CD4-positive, alpha-beta T cell treated with Interleukin-4 for 1 hour (primary cell): ENCODE results near the gene RABGGTB.
A peak's percentile ranks its signal among the peaks of the same experiment; 100 is the strongest.
"Not testable (repeated sequence)": the region's sequence is repeated elsewhere in the genome, so short reads cannot be mapped to it uniquely, and the experiment has no call there.

Experiments
- DNase-seq, 2 donors: peaks; one replicate each; pipeline ENCODE4 v3.0.0-alpha.2; 2020 to 2022

RABGGTB gene

DNA sequence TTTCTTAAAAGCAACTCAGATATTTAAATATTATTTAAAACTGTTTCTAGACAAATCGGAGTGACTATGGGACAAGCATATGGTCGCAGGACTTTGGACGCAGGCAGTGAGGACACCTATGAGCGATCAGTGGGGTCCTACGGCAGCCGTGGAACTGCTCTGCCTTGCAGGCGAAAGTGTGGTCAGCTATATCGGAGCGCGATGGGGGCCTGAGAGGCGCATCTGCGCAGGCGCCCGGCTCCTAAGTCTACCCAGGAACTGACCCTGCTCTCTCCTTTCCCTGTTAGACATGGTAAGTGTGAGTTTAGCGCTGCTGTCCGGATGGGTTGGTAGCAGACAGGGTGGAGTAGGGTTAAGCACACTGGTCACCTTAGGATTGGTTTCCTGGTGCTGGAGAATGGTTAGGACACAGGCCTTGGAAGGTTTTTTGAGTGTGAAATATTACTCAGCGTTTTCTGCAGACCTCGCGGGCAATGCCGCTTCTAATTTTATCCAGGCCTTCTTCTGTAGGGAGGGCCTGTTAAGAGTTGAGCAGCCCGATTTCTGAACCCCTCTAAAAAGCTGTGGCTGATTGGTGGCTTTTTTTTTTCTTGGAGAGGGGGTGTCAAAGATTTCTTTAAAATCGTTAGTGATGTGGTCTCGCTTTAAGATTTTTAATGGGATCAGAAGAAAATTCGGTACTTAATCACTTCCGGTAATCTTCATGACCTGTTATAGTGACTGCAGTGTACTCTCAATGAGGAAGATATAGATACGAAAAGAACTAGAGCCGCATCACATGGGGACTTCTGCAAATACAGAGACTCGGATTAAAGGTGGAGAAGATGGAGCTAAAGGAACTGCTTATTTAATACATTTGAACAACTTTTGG, at the start of gene RABGGTB:
Gene RABGGTB (plus strand): TSS at position 274 of the 871 bp plus-strand sequence. CDS start 16 bp downstream, at position 290.
- DNase-seq = peak; percentile 95 to 96

DNA sequence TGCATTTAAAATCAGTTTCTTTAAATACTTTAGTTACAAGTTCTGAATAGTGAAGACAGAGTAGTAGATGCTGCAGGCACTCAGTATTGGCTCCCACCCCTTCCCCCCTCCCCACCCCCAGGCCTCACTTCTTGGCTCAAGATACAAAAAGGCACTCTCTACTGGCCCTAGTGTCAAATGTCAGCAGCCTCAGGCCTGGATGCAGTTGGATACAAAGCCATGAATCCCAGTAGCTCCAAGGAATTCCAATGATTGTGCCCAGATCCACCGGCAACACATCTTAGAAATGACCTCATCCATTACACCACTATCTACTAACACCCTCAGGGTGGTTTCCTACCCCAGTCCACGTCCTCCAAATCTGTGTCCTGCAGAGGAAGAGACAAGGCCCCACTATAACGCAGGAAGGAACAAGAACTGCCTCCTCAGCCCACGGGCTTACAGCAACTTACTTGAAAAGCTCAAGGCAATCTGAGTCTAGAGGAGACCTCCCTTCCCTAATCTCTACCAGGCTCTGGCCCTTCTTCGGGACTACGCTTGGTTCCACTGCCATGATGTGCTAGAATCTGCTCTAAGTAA, 43.9 kb upstream of the RABGGTB start:
- no peak for DNase-seq

DNA sequence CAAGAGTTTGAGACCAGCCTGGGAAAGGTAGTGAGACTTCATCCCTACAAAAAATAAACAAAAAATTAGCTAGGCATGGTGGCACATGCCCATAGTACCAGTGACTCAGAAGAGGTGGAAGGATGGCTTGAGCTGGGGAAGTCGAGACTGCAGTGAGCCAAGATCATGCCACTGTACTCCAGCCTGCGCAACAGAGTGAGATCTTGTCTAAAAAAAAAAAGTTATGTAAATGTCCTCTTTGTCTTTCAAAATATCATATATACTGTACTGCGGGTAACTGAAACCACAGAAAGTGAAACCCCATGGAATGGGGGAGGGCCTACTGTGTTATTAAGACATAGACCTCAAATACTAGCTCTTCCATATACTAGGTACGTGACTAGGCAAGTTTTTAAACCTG, 40.8 kb upstream of the RABGGTB start:
- no peak for DNase-seq

DNA sequence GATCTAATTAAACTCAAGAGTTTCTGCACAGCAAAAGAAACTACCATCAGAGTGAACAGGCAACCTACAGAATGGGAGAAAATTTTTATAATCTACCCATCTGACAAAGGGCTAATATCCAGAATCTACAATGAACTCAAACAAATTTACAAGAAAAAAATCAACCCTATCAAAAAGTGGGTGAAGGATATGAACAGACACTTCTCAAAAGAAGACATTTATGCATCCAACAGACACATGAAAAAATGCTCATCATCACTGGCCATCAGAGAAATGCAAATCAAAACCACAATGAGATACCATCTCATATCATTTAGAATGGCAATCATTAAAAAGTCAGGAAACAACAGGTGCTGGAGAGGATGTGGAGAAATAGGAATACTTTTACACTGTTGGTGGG, 28.8 kb upstream of the RABGGTB start:
- not testable (repeated sequence) for DNase-seq

DNA sequence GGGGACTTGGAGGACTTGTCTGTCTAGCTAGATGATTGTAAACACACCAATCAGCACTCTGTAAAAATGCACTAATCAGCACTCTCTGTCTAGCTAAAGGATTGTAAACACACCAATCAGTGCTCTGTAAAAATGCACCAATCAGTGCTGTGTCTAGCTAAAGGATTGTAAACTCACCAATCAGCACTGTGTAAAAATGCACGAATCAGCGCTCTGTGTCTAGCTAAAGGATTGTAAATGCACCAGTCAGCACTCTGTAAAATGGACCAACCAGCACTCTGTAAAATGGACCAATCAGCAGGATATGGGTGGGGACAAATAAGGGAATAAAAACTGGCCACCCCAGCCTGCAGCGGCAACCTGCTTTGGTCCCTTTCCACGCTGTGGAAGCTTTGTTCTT, 27.5 kb upstream of the RABGGTB start:
- DNase-seq = not testable (repeated sequence)

DNA sequence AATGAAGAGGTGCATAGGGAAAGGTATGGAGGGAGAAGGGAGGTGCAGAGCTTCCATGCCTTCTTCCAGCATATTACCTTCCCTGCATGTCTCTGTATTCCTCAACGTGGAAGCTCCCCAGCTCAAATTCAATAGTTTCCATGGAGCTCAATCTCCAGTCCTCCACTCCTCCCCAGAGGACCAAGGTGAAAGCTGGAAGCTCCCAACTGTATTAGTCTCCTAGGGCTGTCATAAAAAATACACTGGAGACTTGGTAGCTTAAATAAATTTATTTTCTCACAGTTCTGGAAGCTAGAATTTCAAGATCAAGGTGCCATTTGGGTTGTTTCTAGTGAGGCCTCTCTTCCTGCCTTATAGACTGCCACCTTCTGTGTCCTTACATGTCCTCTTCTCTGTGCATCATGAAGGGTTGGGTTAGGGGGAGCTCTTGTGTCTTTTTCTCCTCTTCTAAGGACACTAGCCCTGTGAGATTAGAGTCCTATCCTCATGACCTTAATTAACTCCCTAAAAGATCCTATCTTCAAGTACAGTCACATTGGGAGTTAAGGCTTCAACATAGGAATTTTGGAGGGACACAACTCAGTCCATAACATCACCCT, 21.9 kb upstream of the RABGGTB start:
- no peak for DNase-seq

DNA sequence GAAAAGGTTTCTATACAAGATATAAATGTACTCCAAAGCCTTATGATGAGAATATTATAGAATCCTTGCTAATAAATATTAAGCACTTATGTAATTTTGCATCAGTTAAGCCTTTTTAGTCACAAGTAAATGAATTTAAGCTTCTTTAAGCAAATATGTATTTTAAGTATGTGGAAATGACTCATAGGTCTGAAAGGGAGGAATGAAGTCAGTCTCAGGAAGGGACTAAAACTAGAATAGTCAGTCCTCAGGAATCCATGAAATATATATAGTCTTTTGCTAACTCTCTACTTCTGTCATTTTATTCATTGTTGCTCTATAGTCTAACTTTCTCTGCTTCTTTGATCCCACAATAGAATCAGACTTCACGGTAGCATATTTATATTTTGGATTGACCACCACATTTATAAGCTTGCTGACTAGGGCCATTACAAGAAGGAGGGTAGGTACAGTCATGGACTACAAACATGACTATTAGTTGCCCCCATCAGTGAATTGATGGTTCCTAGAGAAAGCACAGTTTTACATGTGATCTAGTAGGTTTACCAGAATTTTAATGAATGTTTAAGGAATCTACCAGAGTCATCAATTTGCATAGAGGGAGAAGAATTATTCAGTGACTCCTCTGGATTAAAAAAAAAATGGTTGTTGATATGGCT, 20.2 kb upstream of the RABGGTB start:
- DNase-seq = no peak

DNA sequence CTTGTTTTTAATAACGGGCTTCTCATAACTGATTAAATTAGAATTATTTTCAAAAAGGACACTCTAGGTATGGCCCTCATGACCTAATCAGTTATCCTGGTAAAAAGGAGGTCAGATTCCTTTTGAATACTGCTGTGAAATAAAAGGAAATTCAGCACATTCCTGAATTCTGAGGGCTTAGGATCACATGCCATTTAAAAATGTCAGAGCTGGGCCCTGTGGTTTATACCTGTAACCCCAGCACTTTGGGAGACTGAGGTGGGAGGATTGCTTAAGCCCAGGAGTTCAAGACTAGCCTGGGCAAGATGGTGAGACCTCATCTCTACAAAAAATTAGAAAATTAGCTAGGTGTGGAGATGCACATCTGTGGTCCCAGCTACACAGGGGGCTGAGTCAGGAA, 18.0 kb upstream of the RABGGTB start:
- no peak for DNase-seq

DNA sequence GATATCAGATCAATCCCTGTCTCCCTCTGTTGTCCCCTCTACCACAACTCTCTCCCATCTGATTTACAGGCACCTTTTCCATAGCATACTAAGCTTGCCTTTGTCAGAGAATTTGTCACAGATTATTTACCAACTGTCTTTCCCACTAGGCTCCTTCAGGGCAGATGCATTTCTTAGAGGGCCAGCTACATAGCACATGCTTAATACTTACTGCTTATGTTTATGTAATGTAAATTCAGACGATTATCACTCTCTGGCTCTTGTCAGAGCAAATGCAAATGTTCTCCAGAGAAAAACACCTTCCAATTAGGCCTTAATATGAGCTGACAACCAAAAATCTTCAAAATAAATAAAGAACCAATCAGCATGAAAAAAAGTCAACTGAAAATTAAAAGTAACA, 15.3 kb upstream of the RABGGTB start:
- no peak for DNase-seq

DNA sequence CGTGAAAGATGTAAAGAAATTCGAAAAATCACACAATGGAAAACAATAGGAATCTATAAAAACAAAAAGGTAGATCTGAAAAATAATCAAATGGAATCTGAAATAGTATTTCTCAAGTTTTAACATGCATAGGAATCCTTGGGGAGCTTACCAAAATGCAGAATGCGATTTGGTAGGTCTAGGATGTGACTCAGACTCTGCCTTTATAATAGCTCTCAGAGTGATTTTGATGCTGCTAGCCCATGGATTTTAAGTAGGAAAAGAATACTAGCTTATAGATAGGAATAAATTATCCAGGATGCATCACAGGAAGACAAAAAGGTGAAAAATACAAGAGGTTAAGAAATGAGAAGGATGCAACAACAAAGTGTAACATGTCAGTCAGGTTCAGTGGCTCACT, 14.1 kb upstream of the RABGGTB start:
- DNase-seq = no peak

DNA sequence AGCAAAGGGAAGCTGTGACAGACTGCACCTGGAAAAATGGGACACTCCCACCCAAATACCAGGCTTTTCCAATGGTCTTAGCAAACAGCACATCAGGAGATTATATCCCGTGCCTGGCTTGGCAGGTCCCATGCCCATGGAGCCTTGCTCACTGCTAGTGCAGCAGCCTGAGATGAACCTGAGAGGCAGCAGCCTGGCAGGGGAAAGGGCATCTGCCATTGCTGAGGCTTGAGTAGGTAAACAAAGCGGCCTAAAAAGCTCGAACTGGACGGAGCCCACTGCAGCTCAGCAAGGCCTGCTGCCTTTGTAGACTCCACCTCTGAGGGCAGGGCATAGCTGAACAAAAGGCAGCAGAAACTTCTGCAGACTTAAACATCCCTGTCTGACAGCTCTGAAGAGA, 8.2 kb upstream of the RABGGTB start:
- DNase-seq = not testable (repeated sequence)

DNA sequence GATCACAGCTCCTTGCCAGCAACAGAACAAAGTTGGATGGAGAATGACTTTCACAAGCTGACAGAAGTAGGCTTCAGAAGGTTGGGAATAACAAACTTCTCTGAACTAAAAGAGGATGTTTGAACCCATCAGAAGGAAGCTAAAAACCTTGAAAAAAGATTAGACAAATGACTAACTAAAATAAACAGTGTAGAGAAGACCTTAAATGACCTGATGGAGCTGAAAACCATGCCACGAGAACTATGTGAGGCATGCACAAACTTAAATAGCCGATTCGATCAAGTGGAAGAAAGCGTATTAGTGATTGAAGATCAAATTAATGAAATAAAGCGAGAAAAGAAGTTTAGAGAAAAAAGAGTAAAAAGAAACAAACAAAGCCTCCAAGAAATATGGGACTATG, 7.4 kb upstream of the RABGGTB start:
- not testable (repeated sequence) for DNase-seq

DNA sequence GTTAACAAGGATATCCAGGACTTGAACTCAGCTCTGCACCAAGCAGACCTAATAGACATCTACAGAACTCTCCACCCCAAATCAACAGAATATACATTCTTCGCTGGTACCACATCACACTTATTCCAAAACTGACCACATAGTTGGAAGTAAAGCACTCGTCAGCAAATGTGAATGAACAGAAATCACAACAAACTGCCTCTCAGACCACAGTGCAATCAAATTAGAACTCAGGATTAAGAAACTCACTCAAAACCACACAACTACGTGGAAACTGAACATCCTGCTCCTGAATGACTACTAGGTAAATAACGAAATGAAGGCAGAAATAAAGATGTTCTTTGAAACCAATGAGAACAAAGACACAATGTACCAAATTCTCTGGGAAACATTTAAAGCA, 5.9 kb upstream of the RABGGTB start:
- not testable (repeated sequence) for DNase-seq

DNA sequence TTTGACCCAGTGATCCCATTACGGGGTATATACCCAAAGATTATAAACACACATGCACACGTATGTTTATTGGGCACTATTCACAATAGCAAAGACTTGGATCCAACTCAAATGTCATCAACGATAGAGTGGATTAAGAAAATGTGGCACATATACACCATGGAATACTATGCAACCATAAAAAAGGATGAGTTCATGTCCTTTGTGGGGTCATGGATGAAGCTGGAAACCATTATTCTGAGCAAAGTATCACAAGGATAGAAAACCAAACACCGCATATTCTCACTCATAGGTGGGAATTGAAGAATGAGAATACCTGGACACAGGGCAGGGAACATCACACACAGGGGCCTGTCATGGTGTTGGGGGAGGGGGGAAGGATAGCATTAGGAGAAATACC, 2.1 kb upstream of the RABGGTB start:
- DNase-seq = not testable (repeated sequence)

DNA sequence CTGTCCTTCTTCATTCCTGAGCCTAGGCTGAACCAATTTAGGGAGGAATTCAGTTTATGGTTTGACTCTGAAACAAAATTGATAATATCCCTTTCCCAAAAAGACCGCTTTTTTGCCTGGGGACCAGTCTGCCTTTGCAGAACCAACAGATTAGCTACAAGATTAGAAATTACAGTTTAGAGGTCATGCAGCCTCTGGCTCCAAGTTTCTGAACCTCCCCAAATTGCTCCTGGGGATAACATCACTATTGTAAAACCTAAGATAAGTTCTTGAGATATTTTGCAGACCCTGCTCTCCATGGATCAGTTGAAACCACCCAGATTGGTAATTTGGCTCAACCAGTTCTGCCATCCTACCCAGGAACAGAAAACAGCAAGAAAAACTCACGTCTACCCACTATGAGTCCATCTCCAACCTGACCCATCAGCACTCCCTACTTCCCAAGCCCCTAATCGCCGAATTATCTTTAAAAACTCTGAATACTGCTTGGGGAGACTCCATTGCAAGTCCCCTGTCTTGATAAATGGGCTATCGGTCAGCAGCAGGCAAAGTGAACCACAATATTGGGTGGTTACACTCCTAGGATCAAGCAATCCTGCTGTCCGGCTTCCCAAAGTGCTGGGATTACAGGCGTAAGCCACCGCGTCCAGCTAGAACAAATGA, 605 bp upstream of the RABGGTB start:
- DNase-seq = no peak

DNA sequence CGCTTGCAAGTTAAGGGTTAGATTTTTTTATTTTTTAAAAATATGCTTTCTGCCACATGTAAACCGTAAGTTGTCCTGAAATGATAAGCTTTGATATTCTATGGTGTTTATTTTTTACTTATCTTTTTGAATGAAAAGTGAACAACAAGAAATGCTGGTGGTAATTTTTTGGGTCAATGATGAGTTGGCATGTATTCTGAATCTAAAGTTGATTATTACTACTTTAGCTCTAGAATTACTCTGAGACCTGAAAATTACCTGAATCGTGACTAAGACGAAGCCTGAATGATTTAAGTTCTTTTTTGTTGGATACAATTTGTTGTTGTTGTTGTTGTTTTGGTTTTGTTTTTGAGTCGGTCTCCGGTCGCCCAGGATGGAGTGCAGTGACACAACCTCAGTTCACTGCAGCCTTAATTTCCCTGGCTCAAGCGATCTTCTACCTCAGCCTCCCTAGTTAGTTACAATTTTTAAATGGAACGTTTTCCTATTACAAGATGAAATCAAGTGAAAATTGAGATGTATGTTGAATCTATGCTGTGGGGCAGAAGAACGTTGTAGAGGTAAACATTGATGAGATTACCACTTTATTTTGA, 941 bp downstream of the RABGGTB start:
- no peak for DNase-seq

DNA sequence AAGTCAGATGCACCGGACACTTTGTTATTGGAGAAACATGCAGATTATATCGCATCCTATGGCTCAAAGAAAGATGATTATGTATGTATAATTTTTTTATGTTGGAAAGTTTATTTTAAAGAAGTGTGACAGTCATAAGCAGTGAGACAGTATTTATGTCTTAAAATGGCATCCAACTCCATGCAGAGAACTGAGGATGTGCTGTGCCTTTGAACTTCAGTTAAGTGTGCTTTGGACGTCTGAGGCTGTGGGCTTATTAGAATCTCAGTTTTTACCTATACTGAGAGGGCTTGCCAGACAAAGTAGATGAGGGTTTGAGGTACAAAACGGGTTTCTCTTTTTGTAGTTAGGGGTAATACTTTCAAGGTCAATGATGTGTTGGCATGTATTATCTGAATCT, 1.5 kb downstream of the RABGGTB start:
- peak in 1 of 2 donors; percentile 27 for DNase-seq

DNA sequence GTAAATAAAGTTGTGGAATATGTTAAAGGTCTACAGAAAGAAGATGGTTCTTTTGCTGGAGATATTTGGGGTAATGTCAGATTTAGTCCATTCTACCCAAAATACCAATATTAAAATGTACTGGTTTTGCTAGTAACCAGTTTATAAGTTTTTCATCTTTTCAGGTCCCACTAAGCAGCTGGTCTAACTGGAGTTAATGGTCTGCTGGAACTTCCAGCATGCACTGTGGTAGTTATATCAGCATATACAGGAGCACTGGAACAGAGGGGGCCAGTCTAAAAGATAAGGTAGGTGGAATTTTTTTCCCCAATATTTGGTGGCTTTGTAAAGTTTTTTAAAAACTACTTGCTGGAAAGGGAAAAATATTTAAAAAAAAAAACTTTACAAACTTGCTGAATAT, 3.9 kb downstream of the RABGGTB start:
- no peak for DNase-seq

DNA sequence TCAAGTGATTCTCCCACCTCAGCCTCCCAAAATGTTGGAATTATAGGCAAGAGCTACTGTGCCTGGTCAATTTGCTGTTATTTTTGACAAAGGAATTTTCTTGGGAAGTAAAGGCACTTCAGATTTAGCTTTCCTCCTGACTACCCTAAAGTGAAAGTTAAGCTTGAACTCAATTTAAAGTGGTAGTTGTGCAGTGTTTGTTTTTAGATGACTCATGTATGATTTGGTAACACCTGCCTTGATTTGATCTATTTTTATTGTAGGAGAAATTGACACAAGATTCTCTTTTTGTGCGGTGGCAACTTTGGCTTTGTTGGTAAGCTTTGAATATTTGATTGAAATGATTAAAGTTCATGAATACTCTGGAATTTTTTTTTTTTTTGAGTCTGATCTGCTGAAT, 5.0 kb downstream of the RABGGTB start:
- DNase-seq = no peak

DNA sequence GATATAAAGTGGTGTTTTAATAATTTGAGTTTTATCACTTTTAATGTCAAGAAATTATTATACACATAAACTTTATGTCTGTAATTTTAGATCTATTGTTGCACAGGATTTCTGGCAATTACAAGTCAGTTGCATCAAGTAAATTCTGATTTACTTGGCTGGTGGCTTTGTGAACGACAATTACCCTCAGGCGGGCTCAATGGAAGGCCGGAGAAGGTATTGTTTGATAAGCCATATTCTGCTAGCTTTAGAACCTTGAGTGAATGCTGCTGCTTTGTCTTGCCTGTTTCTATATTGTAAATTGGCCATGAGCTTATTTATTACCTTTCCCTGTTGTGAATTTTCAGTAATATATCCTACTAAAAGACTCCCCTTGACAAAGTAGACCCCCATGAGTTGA, 6.0 kb downstream of the RABGGTB start:
- no peak for DNase-seq

DNA sequence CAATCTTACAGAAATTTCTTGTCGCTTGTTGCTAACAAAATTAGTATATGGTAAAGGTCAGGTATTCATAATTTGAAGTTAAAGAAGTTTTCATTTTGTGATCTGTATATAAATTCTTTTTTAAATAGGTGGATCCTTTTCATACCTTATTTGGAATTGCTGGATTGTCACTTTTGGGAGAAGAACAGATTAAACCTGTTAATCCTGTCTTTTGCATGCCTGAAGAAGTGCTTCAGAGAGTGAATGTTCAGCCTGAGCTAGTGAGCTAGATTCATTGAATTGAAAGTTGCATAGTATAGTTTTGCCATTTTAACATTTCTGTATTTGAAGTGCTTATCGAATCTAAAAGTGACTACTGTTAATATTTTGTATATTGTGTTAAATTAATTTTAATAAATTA, 8.3 kb downstream of the RABGGTB start:
- DNase-seq = no peak

DNA sequence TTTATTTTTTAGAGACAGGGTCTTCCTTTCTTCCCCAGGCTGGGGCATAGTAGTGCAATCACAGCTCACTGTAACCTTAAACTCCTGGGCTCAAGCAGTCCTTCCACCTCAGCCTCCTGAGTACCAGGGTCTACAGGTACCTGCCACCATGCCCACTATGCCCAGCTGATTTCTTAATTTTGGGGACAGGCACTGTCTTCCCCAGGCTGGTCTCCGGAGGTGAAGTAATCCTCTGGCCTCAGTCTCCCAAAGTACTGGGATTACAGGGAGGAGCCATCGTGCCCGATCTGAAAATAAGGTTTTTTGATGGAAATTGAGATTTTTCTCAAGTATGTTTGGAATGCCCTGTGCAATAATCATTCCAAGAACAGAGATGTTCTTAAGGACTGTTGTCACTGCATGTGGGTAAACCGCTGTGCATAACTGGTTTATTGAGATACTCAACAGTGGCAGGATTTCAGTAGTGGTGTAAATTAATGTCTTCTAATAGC, 9.7 kb downstream of the RABGGTB start:
- DNase-seq = no peak
